B cell (primary cell): Measurements from ENCODE around the gene IRF2BPL. TPM values are rescaled to one million over a fixed set of nuclear protein-coding genes. Genes with fewer than 3 reads are reported as not detected.
A peak's percentile ranks its signal among the peaks of the same experiment; 100 is the strongest.

Source experiments
- ATAC-seq: fragments of 200-7000 bp; cut with Tn5 transposase; one replicate; pipeline ENCODE4 v1.10.0; 2021; ENCODE audit warnings: low read depth, mild to moderate bottlenecking, moderate number of reproducible peaks, moderate library complexity
- CTCF ChIA-PET: fragments of 350-600 bp; sonication (Branson Sonifier 250); formaldehyde crosslinking; loops from one replicate; lab custom pipeline; 2021; ENCODE audit warnings: antibody characterized with exemption, inconsistent platforms; lab: Charles Lee
- POLR2A ChIA-PET: fragments of 350-600 bp; sonication (Branson Sonifier 250); formaldehyde crosslinking; loops from one replicate; lab custom pipeline; 2021; ENCODE audit warnings: antibody characterized with exemption; lab: Charles Lee
- DNase-seq: peaks from one replicate; pipeline ENCODE4 v3.0.0; 2013
- H2AFZ ChIP-seq: 2 replicates; pipeline ENCODE4 v1.6.1; 2012; ENCODE audit warnings: mild to moderate bottlenecking, low read depth, low read length; ENCODE audit not compliant: insufficient read depth, poor library complexity, severe bottlenecking
- H3K27ac ChIP-seq, 2 donors: 1 replicate in 1 of 2; 2 replicates in 1 of 2; pipeline ENCODE4 v1.5.1; 2012 to 2013; ENCODE audit warnings: low read length in 2 of 2, mild to moderate bottlenecking in 2 of 2, moderate library complexity in 1 of 2
- H3K27me3 ChIP-seq, 4 experiments: fragments of 200-600 bp in 1 of 4; sonication (generic) in 1 of 4; replicated peaks in 1 of 4; 1 replicate in 2 of 4; 2 replicates in 2 of 4; pipeline versions ENCODE4 v1.6.1 to v1.7.0; 2013 to 2016; ENCODE audit warnings: low read length in 3 of 4, mild to moderate bottlenecking in 2 of 4, mixed read lengths in 1 of 4, moderate library complexity in 1 of 4; ENCODE audit not compliant: insufficient read depth in 4 of 4, control insufficient read depth in 3 of 4; ENCODE audit errors: control extremely low read depth in 1 of 4
- H3K36me3 ChIP-seq, 2 experiments: replicated peaks in 1 of 2; 1 replicate in 1 of 2; 2 replicates in 1 of 2; pipeline versions ENCODE4 v1.6.1 to v1.7.1; 2013; ENCODE audit warnings: low read length in 1 of 2; ENCODE audit not compliant: insufficient read depth in 2 of 2, control insufficient read depth in 1 of 2; ENCODE audit errors: control extremely low read depth in 1 of 2, extremely low read depth in 1 of 2
- H3K4me1 ChIP-seq, 2 donors: fragments of 200-600 bp in 1 of 2; sonication (generic) in 1 of 2; 1 replicate in 1 of 2; 2 replicates in 1 of 2; pipeline versions ENCODE4 v1.5.1 to v1.6.1; 2013 to 2017; ENCODE audit warnings: low read length in 2 of 2; ENCODE audit not compliant: control insufficient read depth in 2 of 2, insufficient read depth in 2 of 2
- H3K4me2 ChIP-seq: replicated peaks from 2 replicates; pipeline ENCODE3; 2012; ENCODE audit warnings: mild to moderate bottlenecking, low read depth, low read length; ENCODE audit not compliant: poor library complexity, severe bottlenecking
- H3K4me3 ChIP-seq, 5 experiments: fragments of 200-600 bp in 1 of 5; sonication (generic) in 1 of 5; 1 replicate in 3 of 5; 2 replicates in 2 of 5; pipeline versions ENCODE4 v1.5.1 to v1.7.0; 2011 to 2016; ENCODE audit warnings: low read length in 4 of 5, mild to moderate bottlenecking in 4 of 5, low read depth in 2 of 5, control low read depth in 1 of 5, moderate library complexity in 1 of 5; ENCODE audit not compliant: insufficient read depth in 1 of 5; ENCODE audit errors: control extremely low read depth in 1 of 5, extremely low read depth in 1 of 5
- H3K79me2 ChIP-seq: fragments of 200-600 bp; sonication (generic); one replicate; pipeline ENCODE4 v1.6.0; 2016; ENCODE audit warnings: low read length; ENCODE audit not compliant: control insufficient read depth, insufficient read depth
- H3K9ac ChIP-seq: fragments of 200-600 bp; sonication (generic); 2 replicates; pipeline ENCODE4 v1.6.1; 2017; ENCODE audit warnings: mild to moderate bottlenecking, low read length, moderate library complexity
- H3K9me3 ChIP-seq, 3 donors: one replicate each; pipeline versions ENCODE4 v1.6.1 to v1.7.1; 2013; ENCODE audit warnings: low read length in 2 of 3; ENCODE audit not compliant: control insufficient read depth in 2 of 3, insufficient read depth in 1 of 3; ENCODE audit errors: control extremely low read depth in 1 of 3
- H4K20me1 ChIP-seq: 2 replicates; pipeline ENCODE4 v1.6.0; 2012; ENCODE audit warnings: mild to moderate bottlenecking, low read length; ENCODE audit not compliant: insufficient read depth, control insufficient read depth, poor library complexity, severe bottlenecking
- H3K27ac Mint-ChIP-seq: one replicate; pipeline ENCODE4 v1.8.0; 2021; ENCODE audit warnings: mixed read lengths
- H3K27me3 Mint-ChIP-seq: one replicate; pipeline ENCODE4 v1.8.0; 2021; ENCODE audit warnings: mixed read lengths
- H3K4me1 Mint-ChIP-seq: one replicate; pipeline ENCODE4 v1.8.0; 2021; ENCODE audit warnings: mixed read lengths
- H3K4me3 Mint-ChIP-seq: one replicate; pipeline ENCODE4 v1.8.0; 2021; ENCODE audit warnings: mixed read lengths
- H3K9me3 Mint-ChIP-seq: one replicate; pipeline ENCODE4 v1.8.0; 2022; ENCODE audit warnings: mixed read lengths; ENCODE audit not compliant: insufficient read depth
- CTCF ChIP-seq: fragments of 200-600 bp; IDR thresholded peaks from one replicate; pipeline ENCODE4 v1.8.0; 2022; ENCODE audit warnings: antibody characterized with exemption, mild to moderate bottlenecking
- EZH2 ChIP-seq: IDR thresholded peaks from 2 replicates; pipeline ENCODE4 v1.6.1; 2012; ENCODE audit warnings: borderline replicate concordance, low read depth, mild to moderate bottlenecking, moderate library complexity, low read length; ENCODE audit not compliant: insufficient read depth, poor library complexity, severe bottlenecking
- WGBS: methylation state at CpG from one replicate; pipeline ENCODE4 v1.1.5; 2013; ENCODE audit warnings: missing lambda C conversion rate; ENCODE audit not compliant: insufficient coverage; 5-methylcytosine and 5-hydroxymethylcytosine counted together
- intact Hi-C: fragments of 100-400 bp; cut with micrococcal nuclease; formaldehyde crosslinking; loops from one replicate; pipeline ENCODE4 v1.10.0; 2022
- polyA plus RNA-seq: library from polyadenylated mRNA; depleted of rRNA; stranded (reverse); fragments of >200 nt; gene quantifications from 2 replicates; pipeline ENCODE4 v1.2.3, GENCODE V29; 2012
- total RNA-seq, 2 donors: library from RNA; stranded (reverse); fragments of 120-200 nt in 1 of 2; gene quantifications; 1 replicate in 1 of 2; 2 replicates in 1 of 2; pipeline versions ENCODE4 v1.2.3 to v1.2.4, GENCODE V29; 2013 to 2022

The IRF2BPL gene
- total and polyA plus RNA-seq, 2 donors (not counting 1 experiment from before 2014, with no cell fraction given), result 27.9 to 34.0 TPM

DNA sequence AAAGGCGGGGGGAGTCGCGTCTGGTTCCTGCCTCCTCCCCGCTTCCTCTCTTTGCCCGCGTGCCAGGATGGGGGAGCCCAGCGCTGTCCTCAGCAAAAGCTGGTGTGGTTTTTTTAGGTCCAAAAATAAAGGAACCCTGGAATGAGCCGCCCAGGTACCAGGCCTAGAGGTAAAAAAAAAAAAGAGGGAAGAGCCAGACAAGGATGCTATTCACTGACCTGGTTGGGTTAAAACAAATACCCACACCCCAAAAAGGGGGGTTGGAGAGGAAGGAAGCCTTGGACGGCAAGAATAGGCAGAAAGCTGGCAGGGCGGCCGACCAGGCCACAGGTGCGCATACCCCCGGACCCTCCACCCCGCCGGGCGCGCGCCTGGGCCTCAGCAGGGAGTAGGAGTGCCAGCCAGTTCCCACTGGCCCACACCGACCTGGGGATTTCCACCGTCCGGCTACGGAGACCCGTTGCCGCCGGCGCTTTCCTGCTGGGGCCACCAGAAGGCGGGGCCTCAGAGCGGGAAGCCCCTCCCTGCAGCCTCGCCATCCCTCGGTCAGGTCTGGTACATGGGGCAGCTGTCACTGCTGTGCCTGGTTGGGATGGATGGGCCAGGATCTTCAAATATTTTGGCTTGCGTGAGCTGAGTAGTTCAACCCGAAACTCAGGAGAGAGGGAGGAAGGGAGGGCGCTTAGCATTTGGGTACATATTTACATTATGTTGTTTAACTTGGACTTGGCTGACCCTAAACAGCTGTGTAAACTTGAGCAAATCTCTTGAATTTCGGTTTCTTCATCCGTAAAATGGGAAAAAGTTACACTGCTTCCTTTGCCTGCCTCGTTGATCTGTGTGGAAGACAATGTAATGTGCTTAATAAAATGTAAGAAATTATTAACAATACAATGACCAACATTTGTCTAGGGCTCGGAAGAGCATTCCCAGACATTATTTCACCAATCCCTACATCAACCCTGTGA lies 5.4 kb upstream of the IRF2BPL start:
- no peaks in the 10 kb centered on the region for H3K36me3 ChIP-seq
- no peaks in the 10 kb centered on the region for H3K9me3 ChIP-seq
- H3K79me2 ChIP-seq, result peaks cover 10% of the 10 kb centered on the region
- peak; percentile 78 for ATAC-seq
- peaks cover 66% of the 10 kb centered on the region for H3K4me1 Mint-ChIP-seq
- H3K27me3 ChIP-seq, result no peaks in the 10 kb centered on the region
- peak overlapping the region; percentile 92 for H3K9ac ChIP-seq
- WGBS, result 2% methylated on average over 28 of the region's 37 CpGs
- POLR2A ChIA-PET, result interaction anchor here (0.6 to 2.9 kb wide), 7 partner anchors 11 to 127 kb away, joined by 3 to 8 read pairs (median 4); no protein-coding TSS in a partner anchor
- intact Hi-C loops, result loop anchor here (2.0 kb wide), 1 partner anchor 221 kb away; the partner anchor contains the start of gene ANGEL1
- H3K4me3 ChIP-seq, result peak overlapping the region; percentile 63 to 86 (median 65)
- peak overlapping the region; percentile 97 to 99 for H3K27ac ChIP-seq
- peak overlapping the region; percentile 91 for H3K4me2 ChIP-seq
- H3K9me3 Mint-ChIP-seq, result no peaks in the 10 kb centered on the region
- CTCF ChIA-PET, result interaction anchor here (0.7 to 2.3 kb wide), 11 partner anchors 11 to 1895 kb away, joined by 3 to 9 read pairs (median 4); no protein-coding TSS in a partner anchor
- H3K4me1 ChIP-seq, result peaks cover 51 to 63% of the 10 kb centered on the region in 2 donors
- peak overlapping the region; percentile 93 for H3K4me3 Mint-ChIP-seq
- H2AFZ ChIP-seq, result peak overlapping the region; percentile 24
- H4K20me1 ChIP-seq, result no peaks in the 10 kb centered on the region
- peak; percentile 92 for DNase-seq
- H3K27me3 Mint-ChIP-seq, result no peaks in the 10 kb centered on the region
- TF ChIP-seq EZH2, result no peak
- TF ChIP-seq CTCF, result no peak
- H3K27ac Mint-ChIP-seq, result peak overlapping the region; percentile 95
